WTC11 (cell line): Measurements from ENCODE around the gene B3GALT4. TPM values are rescaled to one million over a fixed set of nuclear protein-coding genes. Genes with fewer than 3 reads are reported as not detected.

ENCODE experiments used
- ARID4B ChIP-seq: sonication (generic); formaldehyde crosslinking; IDR thresholded peaks from 2 replicates; pipeline ENCODE4 v1.8.0; 2023; ENCODE audit warnings: missing genetic modification reagents, mild to moderate bottlenecking, borderline replicate concordance
- E2F4 ChIP-seq: sonication (generic); formaldehyde crosslinking; IDR thresholded peaks from 2 replicates; pipeline ENCODE4 v1.8.1; 2022; ENCODE audit warnings: low read depth, mild to moderate bottlenecking, moderate library complexity, missing genetic modification reagents, borderline replicate concordance
- FOXK1 ChIP-seq: sonication (generic); formaldehyde crosslinking; IDR thresholded peaks from 2 replicates; pipeline ENCODE4 v1.8.0; 2022; ENCODE audit warnings: mild to moderate bottlenecking, moderate library complexity, missing genetic modification reagents
- GTF2I ChIP-seq: fragments of 250-450 bp; sonication (Bioruptor Pico); conservative IDR thresholded peaks from 2 replicates; pipeline ENCODE4 v1.4.0; 2021; ENCODE audit warnings: mild to moderate bottlenecking
- IRF1 ChIP-seq: sonication (generic); formaldehyde crosslinking; IDR thresholded peaks from 2 replicates; pipeline ENCODE4 v1.8.0; 2023; ENCODE audit warnings: missing genetic modification reagents
- JAZF1 ChIP-seq: fragments of 250-450 bp; sonication (Bioruptor Pico); IDR thresholded peaks from 2 replicates; pipeline ENCODE4 v1.9.0; 2021; ENCODE audit warnings: moderate library complexity, mild to moderate bottlenecking, inconsistent platforms
- NFE2L1 ChIP-seq: sonication (generic); formaldehyde crosslinking; IDR thresholded peaks from 2 replicates; pipeline ENCODE4 v1.8.1; 2023; ENCODE audit warnings: missing genetic modification reagents
- NR2C2 ChIP-seq: sonication (generic); formaldehyde crosslinking; IDR thresholded peaks from 2 replicates; pipeline ENCODE4 v1.8.0; 2022; ENCODE audit warnings: mild to moderate bottlenecking, missing genetic modification reagents
- RORB ChIP-seq: fragments of 250-450 bp; sonication (Bioruptor Pico); IDR thresholded peaks from 2 replicates; pipeline ENCODE4 v1.9.0; 2021; ENCODE audit warnings: mild to moderate bottlenecking
- SMAD3 ChIP-seq: sonication (generic); formaldehyde crosslinking; IDR thresholded peaks from 2 replicates; pipeline ENCODE4 v1.8.0; 2022; ENCODE audit warnings: missing genetic modification reagents, mild to moderate bottlenecking, borderline replicate concordance
- SOX15 ChIP-seq: fragments of 250-450 bp; sonication (Bioruptor Pico); IDR thresholded peaks from 2 replicates; pipeline ENCODE4 v1.9.0; 2021; ENCODE audit warnings: mild to moderate bottlenecking
- ZNF219 ChIP-seq: sonication (generic); formaldehyde crosslinking; IDR thresholded peaks from 2 replicates; pipeline ENCODE4 v1.8.0; 2023; ENCODE audit warnings: missing genetic modification reagents, mild to moderate bottlenecking, borderline replicate concordance
- ZNF232 ChIP-seq: sonication (generic); formaldehyde crosslinking; IDR thresholded peaks from 2 replicates; pipeline ENCODE4 v1.8.0; 2022; ENCODE audit warnings: mild to moderate bottlenecking, missing genetic modification reagents
- ZNF263 ChIP-seq: sonication (generic); formaldehyde crosslinking; IDR thresholded peaks from 2 replicates; pipeline ENCODE4 v1.8.1; 2022; ENCODE audit warnings: low read depth, mild to moderate bottlenecking, moderate library complexity, missing genetic modification reagents
- ZNF532 ChIP-seq: fragments of 250-450 bp; sonication (Bioruptor Pico); IDR thresholded peaks from 2 replicates; pipeline ENCODE4 v1.9.0; 2021; ENCODE audit warnings: mild to moderate bottlenecking, borderline replicate concordance
- total RNA-seq: library from RNA; stranded (reverse); gene quantifications from 3 replicates; pipeline ENCODE4 v1.2.3, GENCODE V29; 2021
- TF ChIP-seq, protein P1 (sequence below): sonication (generic); formaldehyde crosslinking; IDR thresholded peaks from 2 replicates; pipeline ENCODE4 v1.8.1; 2023; ENCODE audit warnings: mild to moderate bottlenecking, missing genetic modification reagents, borderline replicate concordance
- TF ChIP-seq, protein P2 (sequence below): fragments of 200-600 bp; IDR thresholded peaks from 2 replicates; pipeline ENCODE4 v1.8.0; 2022; ENCODE audit warnings: antibody characterized with exemption
- TF ChIP-seq, protein P3 (sequence below): sonication (generic); formaldehyde crosslinking; IDR thresholded peaks from 2 replicates; pipeline ENCODE4 v1.8.0; 2023; ENCODE audit warnings: mild to moderate bottlenecking, missing genetic modification reagents

The B3GALT4 gene
- total RNA-seq, 1 experiment from 2014 or later: 4.1 TPM

GRCh38 chr6:33323623-33323948 is 46.7 kb downstream of the B3GALT4 start (continued):
- TF ChIP-seq ZNF532 (CRISPR knock-in tag) (no peak), JAZF1 (CRISPR knock-in tag) (no peak), ZNF232 (CRISPR knock-in tag) (no peak), E2F4 (CRISPR knock-in tag) (0 out of 2 replicates have a peak, but pooled peaks have one; percentile 26), ARID4B (no peak), SMAD3 (CRISPR knock-in tag) (no peak), NR2C2 (no peak), IRF1 (no peak), ZNF219 (no peak), ZNF263 (no peak), RORB (no peak), NFE2L1 (CRISPR knock-in tag) (no peak; the same call in 1 of the 2 replicates), GTF2I (no peak), FOXK1 (no peak), SOX15 (no peak)
- TF ChIP-seq, protein P1, sequence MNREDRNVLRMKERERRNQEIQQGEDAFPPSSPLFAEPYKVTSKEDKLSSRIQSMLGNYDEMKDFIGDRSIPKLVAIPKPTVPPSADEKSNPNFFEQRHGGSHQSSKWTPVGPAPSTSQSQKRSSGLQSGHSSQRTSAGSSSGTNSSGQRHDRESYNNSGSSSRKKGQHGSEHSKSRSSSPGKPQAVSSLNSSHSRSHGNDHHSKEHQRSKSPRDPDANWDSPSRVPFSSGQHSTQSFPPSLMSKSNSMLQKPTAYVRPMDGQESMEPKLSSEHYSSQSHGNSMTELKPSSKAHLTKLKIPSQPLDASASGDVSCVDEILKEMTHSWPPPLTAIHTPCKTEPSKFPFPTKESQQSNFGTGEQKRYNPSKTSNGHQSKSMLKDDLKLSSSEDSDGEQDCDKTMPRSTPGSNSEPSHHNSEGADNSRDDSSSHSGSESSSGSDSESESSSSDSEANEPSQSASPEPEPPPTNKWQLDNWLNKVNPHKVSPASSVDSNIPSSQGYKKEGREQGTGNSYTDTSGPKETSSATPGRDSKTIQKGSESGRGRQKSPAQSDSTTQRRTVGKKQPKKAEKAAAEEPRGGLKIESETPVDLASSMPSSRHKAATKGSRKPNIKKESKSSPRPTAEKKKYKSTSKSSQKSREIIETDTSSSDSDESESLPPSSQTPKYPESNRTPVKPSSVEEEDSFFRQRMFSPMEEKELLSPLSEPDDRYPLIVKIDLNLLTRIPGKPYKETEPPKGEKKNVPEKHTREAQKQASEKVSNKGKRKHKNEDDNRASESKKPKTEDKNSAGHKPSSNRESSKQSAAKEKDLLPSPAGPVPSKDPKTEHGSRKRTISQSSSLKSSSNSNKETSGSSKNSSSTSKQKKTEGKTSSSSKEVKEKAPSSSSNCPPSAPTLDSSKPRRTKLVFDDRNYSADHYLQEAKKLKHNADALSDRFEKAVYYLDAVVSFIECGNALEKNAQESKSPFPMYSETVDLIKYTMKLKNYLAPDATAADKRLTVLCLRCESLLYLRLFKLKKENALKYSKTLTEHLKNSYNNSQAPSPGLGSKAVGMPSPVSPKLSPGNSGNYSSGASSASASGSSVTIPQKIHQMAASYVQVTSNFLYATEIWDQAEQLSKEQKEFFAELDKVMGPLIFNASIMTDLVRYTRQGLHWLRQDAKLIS (CRISPR knock-in tag): no peak
- TF ChIP-seq, protein P2, sequence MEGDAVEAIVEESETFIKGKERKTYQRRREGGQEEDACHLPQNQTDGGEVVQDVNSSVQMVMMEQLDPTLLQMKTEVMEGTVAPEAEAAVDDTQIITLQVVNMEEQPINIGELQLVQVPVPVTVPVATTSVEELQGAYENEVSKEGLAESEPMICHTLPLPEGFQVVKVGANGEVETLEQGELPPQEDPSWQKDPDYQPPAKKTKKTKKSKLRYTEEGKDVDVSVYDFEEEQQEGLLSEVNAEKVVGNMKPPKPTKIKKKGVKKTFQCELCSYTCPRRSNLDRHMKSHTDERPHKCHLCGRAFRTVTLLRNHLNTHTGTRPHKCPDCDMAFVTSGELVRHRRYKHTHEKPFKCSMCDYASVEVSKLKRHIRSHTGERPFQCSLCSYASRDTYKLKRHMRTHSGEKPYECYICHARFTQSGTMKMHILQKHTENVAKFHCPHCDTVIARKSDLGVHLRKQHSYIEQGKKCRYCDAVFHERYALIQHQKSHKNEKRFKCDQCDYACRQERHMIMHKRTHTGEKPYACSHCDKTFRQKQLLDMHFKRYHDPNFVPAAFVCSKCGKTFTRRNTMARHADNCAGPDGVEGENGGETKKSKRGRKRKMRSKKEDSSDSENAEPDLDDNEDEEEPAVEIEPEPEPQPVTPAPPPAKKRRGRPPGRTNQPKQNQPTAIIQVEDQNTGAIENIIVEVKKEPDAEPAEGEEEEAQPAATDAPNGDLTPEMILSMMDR: no peak
- TF ChIP-seq, protein P3, sequence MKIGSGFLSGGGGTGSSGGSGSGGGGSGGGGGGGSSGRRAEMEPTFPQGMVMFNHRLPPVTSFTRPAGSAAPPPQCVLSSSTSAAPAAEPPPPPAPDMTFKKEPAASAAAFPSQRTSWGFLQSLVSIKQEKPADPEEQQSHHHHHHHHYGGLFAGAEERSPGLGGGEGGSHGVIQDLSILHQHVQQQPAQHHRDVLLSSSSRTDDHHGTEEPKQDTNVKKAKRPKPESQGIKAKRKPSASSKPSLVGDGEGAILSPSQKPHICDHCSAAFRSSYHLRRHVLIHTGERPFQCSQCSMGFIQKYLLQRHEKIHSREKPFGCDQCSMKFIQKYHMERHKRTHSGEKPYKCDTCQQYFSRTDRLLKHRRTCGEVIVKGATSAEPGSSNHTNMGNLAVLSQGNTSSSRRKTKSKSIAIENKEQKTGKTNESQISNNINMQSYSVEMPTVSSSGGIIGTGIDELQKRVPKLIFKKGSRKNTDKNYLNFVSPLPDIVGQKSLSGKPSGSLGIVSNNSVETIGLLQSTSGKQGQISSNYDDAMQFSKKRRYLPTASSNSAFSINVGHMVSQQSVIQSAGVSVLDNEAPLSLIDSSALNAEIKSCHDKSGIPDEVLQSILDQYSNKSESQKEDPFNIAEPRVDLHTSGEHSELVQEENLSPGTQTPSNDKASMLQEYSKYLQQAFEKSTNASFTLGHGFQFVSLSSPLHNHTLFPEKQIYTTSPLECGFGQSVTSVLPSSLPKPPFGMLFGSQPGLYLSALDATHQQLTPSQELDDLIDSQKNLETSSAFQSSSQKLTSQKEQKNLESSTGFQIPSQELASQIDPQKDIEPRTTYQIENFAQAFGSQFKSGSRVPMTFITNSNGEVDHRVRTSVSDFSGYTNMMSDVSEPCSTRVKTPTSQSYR: 0 out of 2 replicates have a peak, but pooled peaks have one; percentile 9
